ENCODE measurements around the gene PDE1A. TPM values are rescaled to one million over a fixed set of nuclear protein-coding genes. Genes with fewer than 3 reads are reported as not detected.

Gene PDE1A
- total and polyA plus RNA-seq, 4 donors, result 1.0 to 11.8 (median 3.6) TPM

GRCh38 chr2:182300608-182301007, 126.2 kb downstream of the PDE1A start:
- Histone ChIP-seq H3K27ac (ENCODE audit: low read depth in 1 of 2, low read length in 1 of 2) (no peak overlapping the region), H3K4me3 (no peak overlapping the region), H3K9me3 (ENCODE audit: control insufficient read depth in 4 of 4, insufficient read depth in 3 of 4, low read length in 3 of 4) (no peaks in the 10 kb centered on the region), H3K27me3 (ENCODE audit: control insufficient read depth in 3 of 3, insufficient read depth in 3 of 3, low read length in 2 of 3) (no peaks in the 10 kb centered on the region), H3K36me3 (ENCODE audit: control insufficient read depth in 4 of 4, insufficient read depth in 4 of 4, low read length in 4 of 4) (no peaks in the 10 kb centered on the region), H3K9ac (ENCODE audit: insufficient read depth in 1 of 2, low read length in 2 of 2) (no peak overlapping the region), H3K4me1 (ENCODE audit: control insufficient read depth in 5 of 5, insufficient read depth in 5 of 5, low read length in 5 of 5) (no peaks in the 10 kb centered on the region)
- no peak for DNase-seq
- WGBS, 2 donors, result 82 to 85% methylated on average over 4 of the region's 4 CpGs
- ATAC-seq (ENCODE audit: insufficient read depth, low FRiP score), result no peak
- TF ChIP-seq, protein P1, sequence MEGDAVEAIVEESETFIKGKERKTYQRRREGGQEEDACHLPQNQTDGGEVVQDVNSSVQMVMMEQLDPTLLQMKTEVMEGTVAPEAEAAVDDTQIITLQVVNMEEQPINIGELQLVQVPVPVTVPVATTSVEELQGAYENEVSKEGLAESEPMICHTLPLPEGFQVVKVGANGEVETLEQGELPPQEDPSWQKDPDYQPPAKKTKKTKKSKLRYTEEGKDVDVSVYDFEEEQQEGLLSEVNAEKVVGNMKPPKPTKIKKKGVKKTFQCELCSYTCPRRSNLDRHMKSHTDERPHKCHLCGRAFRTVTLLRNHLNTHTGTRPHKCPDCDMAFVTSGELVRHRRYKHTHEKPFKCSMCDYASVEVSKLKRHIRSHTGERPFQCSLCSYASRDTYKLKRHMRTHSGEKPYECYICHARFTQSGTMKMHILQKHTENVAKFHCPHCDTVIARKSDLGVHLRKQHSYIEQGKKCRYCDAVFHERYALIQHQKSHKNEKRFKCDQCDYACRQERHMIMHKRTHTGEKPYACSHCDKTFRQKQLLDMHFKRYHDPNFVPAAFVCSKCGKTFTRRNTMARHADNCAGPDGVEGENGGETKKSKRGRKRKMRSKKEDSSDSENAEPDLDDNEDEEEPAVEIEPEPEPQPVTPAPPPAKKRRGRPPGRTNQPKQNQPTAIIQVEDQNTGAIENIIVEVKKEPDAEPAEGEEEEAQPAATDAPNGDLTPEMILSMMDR (IDR thresholded peaks at IDR 0.05; ENCODE audit: control extremely low read depth, extremely low read depth), result no peak

GRCh38 chr2:182299632-182300031, 127.2 kb downstream of the PDE1A start:
- 95 to 98% methylated on average over 3 of the region's 3 CpGs for WGBS, 2 donors
- no peaks in the 10 kb centered on the region for H3K9me3 ChIP-seq (ENCODE audit: control insufficient read depth in 4 of 4, insufficient read depth in 3 of 4, low read length in 3 of 4)
- no peaks in the 10 kb centered on the region for H3K36me3 ChIP-seq (ENCODE audit: control insufficient read depth in 4 of 4, insufficient read depth in 4 of 4, low read length in 4 of 4)
- ATAC-seq (ENCODE audit: insufficient read depth, low FRiP score), result no peak
- H3K4me1 ChIP-seq (ENCODE audit: control insufficient read depth in 5 of 5, insufficient read depth in 5 of 5, low read length in 5 of 5), result no peaks in the 10 kb centered on the region
- no peak for DNase-seq
- H3K27ac ChIP-seq (ENCODE audit: low read depth in 1 of 2, low read length in 1 of 2), result no peak overlapping the region
- H3K4me3 ChIP-seq, result no peak overlapping the region
- no peak overlapping the region for H3K9ac ChIP-seq (ENCODE audit: insufficient read depth in 1 of 2, low read length in 2 of 2)
- TF ChIP-seq, protein P1 (IDR thresholded peaks at IDR 0.05; ENCODE audit: control extremely low read depth, extremely low read depth), result no peak
- no peaks in the 10 kb centered on the region for H3K27me3 ChIP-seq (ENCODE audit: control insufficient read depth in 3 of 3, insufficient read depth in 3 of 3, low read length in 2 of 3)

GRCh38 chr2:182298456-182298855, 128.4 kb downstream of the PDE1A start:
- H3K27me3 ChIP-seq (ENCODE audit: control insufficient read depth in 3 of 3, insufficient read depth in 3 of 3, low read length in 2 of 3), result no peaks in the 10 kb centered on the region
- no peaks in the 10 kb centered on the region for H3K9me3 ChIP-seq (ENCODE audit: control insufficient read depth in 4 of 4, insufficient read depth in 3 of 4, low read length in 3 of 4)
- no peaks in the 10 kb centered on the region for H3K4me1 ChIP-seq (ENCODE audit: control insufficient read depth in 5 of 5, insufficient read depth in 5 of 5, low read length in 5 of 5)
- no peaks in the 10 kb centered on the region for H3K36me3 ChIP-seq (ENCODE audit: control insufficient read depth in 4 of 4, insufficient read depth in 4 of 4, low read length in 4 of 4)
- 89% methylated on average over 4 of the region's 4 CpGs for WGBS, 2 donors
- H3K9ac ChIP-seq (ENCODE audit: insufficient read depth in 1 of 2, low read length in 2 of 2), result no peak overlapping the region
- no peak overlapping the region for H3K27ac ChIP-seq (ENCODE audit: low read depth in 1 of 2, low read length in 1 of 2)
- DNase-seq (no peak), ATAC-seq (ENCODE audit: insufficient read depth, low FRiP score) (no peak)
- no peak overlapping the region for H3K4me3 ChIP-seq
- TF ChIP-seq, protein P1 (IDR thresholded peaks at IDR 0.05; ENCODE audit: control extremely low read depth, extremely low read depth), result no peak

DNA sequence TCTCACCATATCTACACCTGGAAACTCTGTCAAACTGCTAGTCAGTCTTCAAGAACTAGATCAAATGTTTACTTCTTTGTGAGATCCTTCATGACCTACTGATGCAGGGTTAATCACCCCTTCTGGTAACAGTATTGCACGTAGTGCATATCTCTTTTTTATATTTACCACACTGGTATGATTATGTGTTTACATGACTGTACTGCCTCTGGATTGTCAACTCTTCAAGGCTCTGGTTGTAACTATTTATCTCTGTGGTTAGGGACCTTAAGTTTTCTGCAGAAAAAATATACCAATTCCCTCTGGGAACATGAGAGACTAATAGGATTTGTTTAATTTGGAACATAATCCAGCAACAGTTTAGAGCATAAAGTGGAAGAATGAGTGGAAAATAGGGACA, 135.5 kb downstream of the PDE1A start:
- 54 to 55% methylated on average over 1 of the region's 1 CpG for WGBS, 2 donors
- Histone ChIP-seq H3K27ac (ENCODE audit: low read depth in 1 of 2, low read length in 1 of 2) (no peak overlapping the region), H3K9me3 (ENCODE audit: control insufficient read depth in 4 of 4, insufficient read depth in 3 of 4, low read length in 3 of 4) (no peaks in the 10 kb centered on the region), H3K4me1 (ENCODE audit: control insufficient read depth in 5 of 5, insufficient read depth in 5 of 5, low read length in 5 of 5) (peaks cover 0 to 6% (median 0%) of the 10 kb centered on the region in 5 donors), H3K4me3 (no peak overlapping the region), H3K27me3 (ENCODE audit: control insufficient read depth in 3 of 3, insufficient read depth in 3 of 3, low read length in 2 of 3) (no peaks in the 10 kb centered on the region), H3K9ac (ENCODE audit: insufficient read depth in 1 of 2, low read length in 2 of 2) (no peak overlapping the region), H3K36me3 (ENCODE audit: control insufficient read depth in 4 of 4, insufficient read depth in 4 of 4, low read length in 4 of 4) (no peaks in the 10 kb centered on the region)
- ATAC-seq (ENCODE audit: insufficient read depth, low FRiP score), result no peak
- DNase-seq, result no peak
- TF ChIP-seq, protein P1 (IDR thresholded peaks at IDR 0.05; ENCODE audit: control extremely low read depth, extremely low read depth), result no peak

Data from lung (tissue), 12 donors.